ENCODE results near the gene CSNK2A1.

DNA sequence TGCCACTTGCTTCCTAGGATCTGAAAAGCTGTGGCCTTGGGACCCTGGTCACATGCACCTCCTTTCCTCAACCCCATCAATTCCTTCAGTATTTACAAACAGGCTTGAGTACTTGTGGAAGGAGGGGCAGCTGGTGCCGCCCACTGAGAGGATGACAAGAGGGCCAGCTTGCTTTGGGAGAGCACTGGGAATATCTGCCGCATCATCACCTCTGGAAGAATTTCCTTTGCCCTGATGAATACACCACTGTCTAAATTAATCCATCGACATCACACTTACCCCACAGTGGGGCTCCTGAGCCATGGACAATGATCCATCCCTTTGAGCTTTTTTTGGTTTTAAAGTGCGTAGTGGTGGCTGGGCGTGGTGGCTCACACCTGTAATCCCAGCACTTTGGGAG lies 107.1 kb downstream of the CSNK2A1 start:
- TF ChIP-seq POLR2A (IDR thresholded peaks at IDR 0.05), result no peak
- TF ChIP-seq, protein P1, sequence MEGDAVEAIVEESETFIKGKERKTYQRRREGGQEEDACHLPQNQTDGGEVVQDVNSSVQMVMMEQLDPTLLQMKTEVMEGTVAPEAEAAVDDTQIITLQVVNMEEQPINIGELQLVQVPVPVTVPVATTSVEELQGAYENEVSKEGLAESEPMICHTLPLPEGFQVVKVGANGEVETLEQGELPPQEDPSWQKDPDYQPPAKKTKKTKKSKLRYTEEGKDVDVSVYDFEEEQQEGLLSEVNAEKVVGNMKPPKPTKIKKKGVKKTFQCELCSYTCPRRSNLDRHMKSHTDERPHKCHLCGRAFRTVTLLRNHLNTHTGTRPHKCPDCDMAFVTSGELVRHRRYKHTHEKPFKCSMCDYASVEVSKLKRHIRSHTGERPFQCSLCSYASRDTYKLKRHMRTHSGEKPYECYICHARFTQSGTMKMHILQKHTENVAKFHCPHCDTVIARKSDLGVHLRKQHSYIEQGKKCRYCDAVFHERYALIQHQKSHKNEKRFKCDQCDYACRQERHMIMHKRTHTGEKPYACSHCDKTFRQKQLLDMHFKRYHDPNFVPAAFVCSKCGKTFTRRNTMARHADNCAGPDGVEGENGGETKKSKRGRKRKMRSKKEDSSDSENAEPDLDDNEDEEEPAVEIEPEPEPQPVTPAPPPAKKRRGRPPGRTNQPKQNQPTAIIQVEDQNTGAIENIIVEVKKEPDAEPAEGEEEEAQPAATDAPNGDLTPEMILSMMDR (IDR thresholded peaks at IDR 0.05), result no peak
